Measurements from ENCODE around the gene ACADM. TPM values are rescaled to one million over a fixed set of nuclear protein-coding genes. Genes with fewer than 3 reads are reported as not detected.

ACADM gene
- total RNA-seq, 3 donors from 2014 or later = 46.7 to 62.9 (median 50.5) TPM

DNA sequence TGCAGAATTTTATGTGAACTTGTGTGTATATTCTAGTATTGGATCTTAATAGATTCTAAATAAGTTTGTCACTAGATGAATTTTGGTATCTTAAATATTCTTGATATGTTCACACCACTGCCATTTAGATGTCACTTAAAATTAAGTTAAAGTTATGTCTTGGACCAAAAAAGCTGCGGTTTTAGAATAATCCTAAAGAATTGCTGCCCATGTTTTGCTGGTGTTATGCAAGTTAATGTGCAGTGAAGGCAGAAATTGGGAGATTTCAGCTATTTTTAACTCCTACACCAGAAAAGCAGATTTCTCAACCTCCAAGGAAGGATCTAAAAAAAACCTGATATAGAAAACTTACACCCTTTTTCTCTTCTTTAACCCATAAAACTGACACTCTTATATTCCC, 757 bp downstream of the ACADM start:
- no peaks in the 10 kb centered on the region for H3K4me1 ChIP-seq
- TF ChIP-seq POLR2A (IDR thresholded peaks at IDR 0.05) = no peak
- TF ChIP-seq, protein P1, sequence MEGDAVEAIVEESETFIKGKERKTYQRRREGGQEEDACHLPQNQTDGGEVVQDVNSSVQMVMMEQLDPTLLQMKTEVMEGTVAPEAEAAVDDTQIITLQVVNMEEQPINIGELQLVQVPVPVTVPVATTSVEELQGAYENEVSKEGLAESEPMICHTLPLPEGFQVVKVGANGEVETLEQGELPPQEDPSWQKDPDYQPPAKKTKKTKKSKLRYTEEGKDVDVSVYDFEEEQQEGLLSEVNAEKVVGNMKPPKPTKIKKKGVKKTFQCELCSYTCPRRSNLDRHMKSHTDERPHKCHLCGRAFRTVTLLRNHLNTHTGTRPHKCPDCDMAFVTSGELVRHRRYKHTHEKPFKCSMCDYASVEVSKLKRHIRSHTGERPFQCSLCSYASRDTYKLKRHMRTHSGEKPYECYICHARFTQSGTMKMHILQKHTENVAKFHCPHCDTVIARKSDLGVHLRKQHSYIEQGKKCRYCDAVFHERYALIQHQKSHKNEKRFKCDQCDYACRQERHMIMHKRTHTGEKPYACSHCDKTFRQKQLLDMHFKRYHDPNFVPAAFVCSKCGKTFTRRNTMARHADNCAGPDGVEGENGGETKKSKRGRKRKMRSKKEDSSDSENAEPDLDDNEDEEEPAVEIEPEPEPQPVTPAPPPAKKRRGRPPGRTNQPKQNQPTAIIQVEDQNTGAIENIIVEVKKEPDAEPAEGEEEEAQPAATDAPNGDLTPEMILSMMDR (IDR thresholded peaks at IDR 0.05) = no peak
- TF ChIP-seq POLR2AphosphoS5 (IDR thresholded peaks at IDR 0.05) = no peak
- no peaks in the 10 kb centered on the region for H3K36me3 ChIP-seq
- DNase-seq (ENCODE audit: low spot score in 2 of 2) = no peak
- intact Hi-C loops (cut with DNase I; ENCODE audit: low total_unique reads) = no loop called here
- no peaks in the 10 kb centered on the region for H3K27me3 ChIP-seq
- H3K9me3 ChIP-seq = no peaks in the 10 kb centered on the region
- H3K4me3 ChIP-seq = peak overlapping the region; percentile 78 to 93 (median 87)
- H3K27ac ChIP-seq = peak overlapping the region; percentile 22 to 91

DNA sequence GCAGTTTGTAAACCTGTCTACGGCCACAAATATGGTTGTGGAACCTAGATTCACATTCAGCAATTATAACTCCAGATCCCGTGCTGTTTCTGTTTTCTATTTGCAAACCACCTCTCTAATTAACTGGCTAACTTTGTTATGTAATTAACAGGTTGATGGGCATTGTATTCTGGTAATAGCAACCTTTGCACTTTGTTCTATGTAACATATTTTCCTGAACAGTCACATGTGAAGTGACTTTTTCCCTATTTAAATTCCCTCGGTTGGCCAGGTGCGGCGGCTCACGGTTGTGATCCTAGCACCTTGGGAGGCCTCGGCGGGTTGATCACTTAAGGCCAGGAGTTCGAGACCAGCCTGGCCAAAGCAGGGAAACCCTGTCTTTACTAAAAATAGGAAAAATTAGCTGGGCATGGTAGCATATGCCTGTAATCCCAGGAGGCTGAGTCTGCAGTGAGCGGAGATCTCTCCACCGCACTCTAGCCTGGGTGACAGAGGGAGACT, 1.4 kb downstream of the ACADM start:
- no peak for DNase-seq (ENCODE audit: low spot score in 2 of 2)
- no peaks in the 10 kb centered on the region for H3K27me3 ChIP-seq
- no peaks in the 10 kb centered on the region for H3K36me3 ChIP-seq
- TF ChIP-seq POLR2A (IDR thresholded peaks at IDR 0.05) (no peak), POLR2AphosphoS5 (IDR thresholded peaks at IDR 0.05) (no peak)
- TF ChIP-seq, protein P1 (IDR thresholded peaks at IDR 0.05) = no peak
- H3K9me3 ChIP-seq = no peaks in the 10 kb centered on the region
- peak overlapping the region in 1 of 2 donors; percentile 22 for H3K27ac ChIP-seq
- peak overlapping the region in 2 of 3 donors; percentile 87 to 93 for H3K4me3 ChIP-seq
- intact Hi-C loops (cut with DNase I; ENCODE audit: low total_unique reads) = no loop called here
- no peaks in the 10 kb centered on the region for H3K4me1 ChIP-seq

DNA sequence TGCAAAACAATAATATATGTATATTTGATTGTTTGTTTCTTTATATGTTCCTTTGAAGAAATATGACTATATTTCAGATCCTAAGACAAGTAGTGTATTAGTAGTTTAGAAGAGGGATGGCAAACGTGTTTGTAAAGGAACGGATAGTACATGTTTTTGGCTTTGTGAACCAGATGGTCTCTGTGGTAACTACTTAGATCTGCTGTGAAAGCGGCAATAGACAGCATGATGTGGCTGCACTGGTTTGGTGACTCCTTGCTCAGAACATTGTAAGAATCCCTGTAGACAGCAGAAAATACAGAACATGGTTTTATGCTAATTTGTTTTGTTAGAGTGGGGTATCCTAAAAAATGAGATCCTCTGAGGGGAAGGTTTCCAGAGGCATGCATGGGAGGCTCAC, 3.1 kb downstream of the ACADM start:
- Histone ChIP-seq H3K9me3 (no peaks in the 10 kb centered on the region), H3K4me3 (no peak overlapping the region), H3K27me3 (no peaks in the 10 kb centered on the region), H3K36me3 (no peaks in the 10 kb centered on the region), H3K27ac (no peak overlapping the region), H3K4me1 (no peaks in the 10 kb centered on the region)
- TF ChIP-seq, protein P1 (IDR thresholded peaks at IDR 0.05) = no peak
- no peak for TF ChIP-seq POLR2AphosphoS5 (IDR thresholded peaks at IDR 0.05)
- TF ChIP-seq POLR2A (IDR thresholded peaks at IDR 0.05) = no peak
- intact Hi-C loops (cut with DNase I; ENCODE audit: low total_unique reads) = no loop called here
- no peak for DNase-seq (ENCODE audit: low spot score in 2 of 2)

DNA sequence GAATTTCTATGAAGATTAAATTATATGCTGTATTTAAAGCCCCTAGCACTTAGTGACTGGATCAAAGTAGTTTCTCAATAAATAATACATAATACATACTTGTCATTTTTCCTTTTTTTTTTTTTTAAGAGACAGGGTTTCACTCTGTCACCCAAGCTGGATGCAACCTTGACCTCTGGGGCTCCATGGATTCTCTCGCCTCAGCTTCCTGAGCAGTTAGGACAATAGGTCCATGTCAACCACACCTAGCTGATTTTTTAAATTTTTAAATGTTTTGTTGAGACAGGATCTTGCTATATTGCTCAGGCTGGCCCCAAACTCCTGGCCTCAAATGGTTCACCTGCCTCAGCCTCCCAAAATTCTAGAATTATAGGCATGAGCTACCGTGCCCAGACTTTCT, 5.9 kb downstream of the ACADM start:
- Histone ChIP-seq H3K27ac (no peak overlapping the region), H3K27me3 (no peaks in the 10 kb centered on the region), H3K9me3 (no peaks in the 10 kb centered on the region), H3K4me1 (no peaks in the 10 kb centered on the region), H3K4me3 (no peak overlapping the region), H3K36me3 (no peaks in the 10 kb centered on the region)
- TF ChIP-seq, protein P1 (IDR thresholded peaks at IDR 0.05) = no peak
- TF ChIP-seq POLR2A (IDR thresholded peaks at IDR 0.05) = no peak
- DNase-seq (ENCODE audit: low spot score in 2 of 2) = no peak
- intact Hi-C loops (cut with DNase I; ENCODE audit: low total_unique reads) = no loop called here

DNA sequence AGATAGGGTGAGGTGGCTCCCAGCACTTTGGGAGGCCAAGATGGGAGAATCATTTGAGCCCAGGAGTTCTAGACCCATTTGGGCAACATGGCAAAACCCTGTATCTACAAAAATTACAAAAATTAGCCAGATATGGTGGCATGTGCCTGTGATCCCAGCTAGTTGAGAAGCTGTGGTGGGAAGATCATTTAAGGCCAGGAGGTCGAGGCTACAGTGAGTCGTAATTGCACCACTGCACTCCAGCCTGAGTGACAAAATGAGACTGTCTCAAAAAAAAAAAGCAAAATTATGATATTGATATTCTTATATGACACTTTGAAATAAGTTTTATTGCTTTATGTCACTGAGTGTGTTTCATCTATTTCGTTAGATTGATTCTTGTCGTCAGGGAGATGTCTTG, 7.4 kb downstream of the ACADM start:
- H3K4me3 ChIP-seq = no peak overlapping the region
- no peaks in the 10 kb centered on the region for H3K36me3 ChIP-seq
- H3K27ac ChIP-seq = no peak overlapping the region
- H3K4me1 ChIP-seq = no peaks in the 10 kb centered on the region
- intact Hi-C loops (cut with DNase I; ENCODE audit: low total_unique reads) = no loop called here
- H3K27me3 ChIP-seq = no peaks in the 10 kb centered on the region
- TF ChIP-seq, protein P1 (IDR thresholded peaks at IDR 0.05) = no peak
- TF ChIP-seq POLR2AphosphoS5 (IDR thresholded peaks at IDR 0.05) (no peak), POLR2A (IDR thresholded peaks at IDR 0.05) (no peak)
- no peak for DNase-seq (ENCODE audit: low spot score in 2 of 2)
- no peaks in the 10 kb centered on the region for H3K9me3 ChIP-seq

Measured in breast epithelium (tissue), 4 donors.